ENCODE results near the gene BGLAP. TPM values are rescaled to one million over a fixed set of nuclear protein-coding genes. Genes with fewer than 3 reads are reported as not detected.
A peak's percentile ranks its signal among the peaks of the same experiment; 100 is the strongest.

The BGLAP gene
- total and polyA plus RNA-seq, 2 of the 13 experiments (the other 11 are each of a cell fraction or from before 2014, with no cell fraction given) = 0.62 to 1.6 TPM

- Histone ChIP-seq H3K4me2 (ENCODE audit: low read depth, low read length) (peak within 1 kb of the TSS; percentile 27; the same call in 1 of the 2 replicates), H3K79me2 (ENCODE audit: insufficient read depth, low read length) (no peaks in the 10 kb centered on the region), H3K36me3 (replicated peaks in 1 of 2; ENCODE audit: control insufficient read depth in 1 of 2, insufficient read depth in 2 of 2, low read length in 2 of 2) (peaks cover 17 to 33% of the 10 kb centered on the region in 2 experiments; a peak in 4 of 5 replicates), H4K20me1 (ENCODE audit: insufficient read depth, low read length) (no peaks in the 10 kb centered on the region), H3K9me3 (ENCODE audit: low read length) (no peaks in the 10 kb centered on the region), H3K27ac (ENCODE audit: extremely low read length, insufficient read depth, low read length) (peak within 1 kb of the TSS; percentile 58), H2AFZ (ENCODE audit: low read length) (no peak within 1 kb of the TSS), H3K9ac (ENCODE audit: insufficient read depth, low read depth, low read length) (no peak within 1 kb of the TSS), H3K4me3 (replicated peaks in 1 of 3; ENCODE audit: insufficient read depth in 1 of 3, low read depth in 2 of 3, low read length in 3 of 3) (no peak within 1 kb of the TSS), H3K27me3 (ENCODE audit: control insufficient read depth in 1 of 2, insufficient read depth in 2 of 2, low read length in 2 of 2) (no peaks in the 10 kb centered on the region), H3K4me1 (ENCODE audit: insufficient read depth, low read length) (peaks cover 34% of the 10 kb centered on the region)
- ATAC-seq = peak; percentile 68
- intact Hi-C loops (cut with micrococcal nuclease; ENCODE audit: unreplicated experiment) = no loop called here
- in situ Hi-C loops (cut with HindIII; ENCODE audit: extremely low pct_ligation_motif_present, low pct_unique_long_range_greater_than_20kb) = no loop called here
- ChIA-PET CTCF (ENCODE audit: low intra/inter-chr PET ratio, low total read pairs) (no interaction called here), POLR2A (interaction anchor here (0.6 to 2.4 kb wide), 7 partner anchors 10 to 139 kb away, joined by 3 to 9 read pairs (median 4); partner anchors contain the start of genes PMF1 and SMG5)
- BruUV-seq (replicated peaks) = no TSS peak
- no peak for FAIRE-seq
- WGBS (ENCODE audit: low lambda C conversion rate) = 62% methylated on average over 5 of the region's 16 CpGs
- DNase-seq (ENCODE audit: low spot score) = peak; percentile 53
- TF ChIP-seq NONO (IDR thresholded peaks at IDR 0.05) = no peak
- peak; percentile 30; the same call in 1 of the 2 replicates for TF ChIP-seq NONO (CRISPR knock-in tag; conservative IDR thresholded peaks at IDR 0.05)
- TF ChIP-seq ZNF788 (CRISPR knock-in tag; IDR thresholded peaks at IDR 0.05; ENCODE audit: borderline replicate concordance) = no peak
- TF ChIP-seq ZNF530 (CRISPR knock-in tag; IDR thresholded peaks at IDR 0.05; ENCODE audit: low read depth) = no peak
- TF ChIP-seq TP53 (CRISPR knock-in tag; conservative IDR thresholded peaks at IDR 0.05) = no peak
- no peak for TF ChIP-seq SMAD3 (CRISPR knock-in tag; IDR thresholded peaks at IDR 0.05)
- TF ChIP-seq CSRNP1 (CRISPR knock-in tag; IDR thresholded peaks at IDR 0.05) = 0 out of 2 replicates have a peak, but pooled peaks have one; percentile 45
- TF ChIP-seq ZSCAN9 (CRISPR knock-in tag; IDR thresholded peaks at IDR 0.05; ENCODE audit: borderline replicate concordance) = no peak
- TF ChIP-seq BORCS8-MEF2B (CRISPR knock-in tag; IDR thresholded peaks at IDR 0.05) = peak; percentile 41; the same call in 1 of the 2 replicates
- TF ChIP-seq ZNF687 (CRISPR knock-in tag; IDR thresholded peaks at IDR 0.05) = peak; percentile 63
- TF ChIP-seq CBFB (CRISPR knock-in tag; IDR thresholded peaks at IDR 0.05) = 0 out of 2 replicates have a peak, but pooled peaks have one; percentile 18
- no peak for TF ChIP-seq ZNF557 (CRISPR knock-in tag; IDR thresholded peaks at IDR 0.05)
- no peak for TF ChIP-seq TFDP1 (CRISPR knock-in tag; IDR thresholded peaks at IDR 0.05; ENCODE audit: borderline replicate concordance)
- TF ChIP-seq MAFK (conservative IDR thresholded peaks at IDR 0.05 in 1 of 2, IDR thresholded peaks at IDR 0.05 in 1 of 2; ENCODE audit: low read length in 2 of 2) = no peak
- TF ChIP-seq HOXD1 (CRISPR knock-in tag; IDR thresholded peaks at IDR 0.05) = no peak
- TF ChIP-seq ATM (IDR thresholded peaks at IDR 0.05; ENCODE audit: borderline replicate concordance) = no peak
- no peak for TF ChIP-seq NR3C1 (CRISPR knock-in tag; IDR thresholded peaks at IDR 0.05)
- TF ChIP-seq ATF7-NPFF (CRISPR knock-in tag; IDR thresholded peaks at IDR 0.05; ENCODE audit: low read depth) = 0 out of 2 replicates have a peak, but pooled peaks have one; percentile 21
Measured at GRCh38 chr1:156247460-156248322, 5.7 kb downstream of the BGLAP start, which contains the start of gene PAQR6. TSS of gene PAQR6 (minus strand) at chr1:156248056. CDS start at chr1:156246731, 1,325 bp downstream.

Data from HepG2 (cell line).